Natural killer cell (primary cell): ENCODE data around the gene STH. TPM values are rescaled to one million over a fixed set of nuclear protein-coding genes. Genes with fewer than 3 reads are reported as not detected.

Experiments used
- ATAC-seq, 3 donors: fragments of 150-1000 bp in 2 of 3; fragments of 200-7000 bp in 1 of 3; cut with Tn5 transposase; 1 replicate in 1 of 3; 2 replicates in 2 of 3; pipeline ENCODE4 v1.10.0; 2021; ENCODE audit warnings: mild to moderate bottlenecking in 2 of 3, moderate library complexity in 2 of 3
- DNase-seq, 2 donors: peaks; one replicate each; pipeline versions ENCODE4 v3.0.0 to v3.0.0-alpha.2; 2013 to 2021; ENCODE audit warnings: mixed read lengths in 1 of 2
- H3K27ac ChIP-seq: one replicate; pipeline ENCODE4 v1.5.1; 2013; ENCODE audit warnings: mild to moderate bottlenecking, low read length
- H3K27me3 ChIP-seq: one replicate; pipeline ENCODE4 v1.6.1; 2013; ENCODE audit warnings: low read length; ENCODE audit not compliant: control insufficient read depth, insufficient read depth
- H3K36me3 ChIP-seq: one replicate; pipeline ENCODE4 v1.6.1; 2013; ENCODE audit warnings: low read length; ENCODE audit not compliant: control insufficient read depth, insufficient read depth
- H3K4me1 ChIP-seq: one replicate; pipeline ENCODE4 v1.6.1; 2013; ENCODE audit warnings: low read length; ENCODE audit not compliant: control insufficient read depth, insufficient read depth
- H3K4me3 ChIP-seq: one replicate; pipeline ENCODE4 v1.5.1; 2013; ENCODE audit warnings: low read length
- H3K9me3 ChIP-seq: one replicate; pipeline ENCODE4 v1.6.1; 2013; ENCODE audit warnings: low read length; ENCODE audit not compliant: control insufficient read depth, insufficient read depth
- H3K27ac Mint-ChIP-seq, 2 donors: one replicate each; pipeline ENCODE4 v1.8.0; 2022; ENCODE audit warnings: mild to moderate bottlenecking in 2 of 2, mixed read lengths in 2 of 2, moderate library complexity in 1 of 2
- H3K27me3 Mint-ChIP-seq, 2 donors: one replicate each; pipeline ENCODE4 v1.8.0; 2022; ENCODE audit warnings: low read depth in 2 of 2, mixed read lengths in 2 of 2
- H3K36me3 Mint-ChIP-seq: one replicate; pipeline ENCODE4 v1.8.0; 2022; ENCODE audit warnings: mixed read lengths
- H3K4me1 Mint-ChIP-seq, 2 donors: one replicate each; pipeline ENCODE4 v1.8.0; 2022; ENCODE audit warnings: mixed read lengths in 2 of 2
- H3K4me3 Mint-ChIP-seq: one replicate; pipeline ENCODE4 v1.8.0; 2022; ENCODE audit warnings: mild to moderate bottlenecking, moderate library complexity, mixed read lengths
- H3K9me3 Mint-ChIP-seq, 2 donors: one replicate each; pipeline ENCODE4 v1.8.0; 2022; ENCODE audit warnings: mixed read lengths in 2 of 2
- WGBS: methylation state at CpG from one replicate; pipeline ENCODE4 v1.1.7; 2013; ENCODE audit warnings: missing lambda C conversion rate; ENCODE audit not compliant: insufficient coverage; 5-methylcytosine and 5-hydroxymethylcytosine counted together
- intact Hi-C: fragments of 100-400 bp; cut with micrococcal nuclease; formaldehyde crosslinking; loops from one replicate; pipeline ENCODE4 v1.14.2; 2022
- total RNA-seq, 4 donors: library from RNA; stranded (reverse); fragments of 120-200 nt in 1 of 4; gene quantifications; one replicate each; pipeline versions ENCODE4 v1.2.3 to v1.2.4, GENCODE V29; 2013 to 2022
- TF ChIP-seq, protein P1 (sequence below): fragments of 200-600 bp; IDR thresholded peaks from one replicate; pipeline ENCODE4 v1.8.0; 2022; ENCODE audit warnings: antibody characterized with exemption

STH gene
- total RNA-seq, 3 donors from 2014 or later (not counting 1 experiment from before 2014, with no cell fraction given) = not detected

DNA sequence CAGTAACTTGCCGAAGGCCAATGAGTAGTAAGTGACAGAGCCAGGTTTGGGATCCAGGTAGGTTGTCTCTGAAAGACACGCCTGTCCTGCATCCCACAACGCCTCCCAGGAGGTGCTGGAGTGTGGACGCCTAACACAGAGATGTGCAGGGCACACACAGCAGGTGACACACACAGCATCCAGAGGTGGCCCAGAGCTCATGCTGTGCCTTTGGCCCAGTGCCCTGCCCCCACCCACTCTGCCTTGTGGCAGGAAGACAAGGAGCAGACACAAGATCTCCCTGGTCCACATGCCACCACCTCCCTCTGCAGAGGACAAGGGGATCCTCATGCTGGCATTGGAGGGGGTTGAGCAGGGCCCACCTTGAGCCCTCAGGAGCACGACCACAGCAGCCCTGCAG, 14.7 kb upstream of the STH start:
- H3K9me3 ChIP-seq = no peaks in the 10 kb centered on the region
- Mint-ChIP-seq H3K4me1 (no peaks in the 10 kb centered on the region), H3K36me3 (no peaks in the 10 kb centered on the region), H3K27me3 (peaks cover 0 to 3% of the 10 kb centered on the region in 2 donors), H3K27ac (no peak overlapping the region), H3K9me3 (no peaks in the 10 kb centered on the region), H3K4me3 (no peak overlapping the region)
- DNase-seq (no peak), ATAC-seq (no peak)
- intact Hi-C loops = no loop called here
- no peak overlapping the region for H3K27ac ChIP-seq
- H3K36me3 ChIP-seq = no peaks in the 10 kb centered on the region
- WGBS = 86% methylated on average over 5 of the region's 5 CpGs
- H3K4me3 ChIP-seq = no peak overlapping the region
- H3K4me1 ChIP-seq = no peaks in the 10 kb centered on the region
- no peaks in the 10 kb centered on the region for H3K27me3 ChIP-seq
- TF ChIP-seq, protein P1, sequence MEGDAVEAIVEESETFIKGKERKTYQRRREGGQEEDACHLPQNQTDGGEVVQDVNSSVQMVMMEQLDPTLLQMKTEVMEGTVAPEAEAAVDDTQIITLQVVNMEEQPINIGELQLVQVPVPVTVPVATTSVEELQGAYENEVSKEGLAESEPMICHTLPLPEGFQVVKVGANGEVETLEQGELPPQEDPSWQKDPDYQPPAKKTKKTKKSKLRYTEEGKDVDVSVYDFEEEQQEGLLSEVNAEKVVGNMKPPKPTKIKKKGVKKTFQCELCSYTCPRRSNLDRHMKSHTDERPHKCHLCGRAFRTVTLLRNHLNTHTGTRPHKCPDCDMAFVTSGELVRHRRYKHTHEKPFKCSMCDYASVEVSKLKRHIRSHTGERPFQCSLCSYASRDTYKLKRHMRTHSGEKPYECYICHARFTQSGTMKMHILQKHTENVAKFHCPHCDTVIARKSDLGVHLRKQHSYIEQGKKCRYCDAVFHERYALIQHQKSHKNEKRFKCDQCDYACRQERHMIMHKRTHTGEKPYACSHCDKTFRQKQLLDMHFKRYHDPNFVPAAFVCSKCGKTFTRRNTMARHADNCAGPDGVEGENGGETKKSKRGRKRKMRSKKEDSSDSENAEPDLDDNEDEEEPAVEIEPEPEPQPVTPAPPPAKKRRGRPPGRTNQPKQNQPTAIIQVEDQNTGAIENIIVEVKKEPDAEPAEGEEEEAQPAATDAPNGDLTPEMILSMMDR = no peak

DNA sequence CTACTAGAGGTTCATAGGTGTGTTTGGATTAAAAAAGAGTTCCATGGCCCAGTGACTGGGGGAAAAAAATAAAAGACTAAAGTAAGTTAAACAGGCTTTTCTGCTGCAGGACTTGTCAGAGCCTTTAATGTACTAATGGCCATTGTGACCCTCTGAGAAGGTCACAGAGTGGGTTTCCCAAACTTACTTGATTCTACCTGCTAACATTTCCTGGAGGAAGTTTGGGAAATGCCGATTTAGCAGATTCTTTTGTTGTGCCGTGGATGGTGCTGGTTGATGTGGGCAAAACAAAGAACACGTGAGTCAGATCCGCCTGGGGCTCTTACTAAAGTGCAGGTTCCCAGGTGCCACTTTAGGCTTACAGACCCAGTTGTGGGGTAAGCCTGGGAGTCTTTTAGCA, 13.6 kb upstream of the STH start:
- intact Hi-C loops = no loop called here
- Histone ChIP-seq H3K36me3 (no peaks in the 10 kb centered on the region), H3K4me1 (no peaks in the 10 kb centered on the region), H3K9me3 (no peaks in the 10 kb centered on the region), H3K4me3 (no peak overlapping the region), H3K27me3 (no peaks in the 10 kb centered on the region), H3K27ac (no peak overlapping the region)
- no peak overlapping the region for H3K4me3 Mint-ChIP-seq
- ATAC-seq = no peak
- peaks cover 0 to 7% of the 10 kb centered on the region in 2 donors for H3K27me3 Mint-ChIP-seq
- WGBS = 81% methylated on average over 4 of the region's 4 CpGs
- H3K36me3 Mint-ChIP-seq = no peaks in the 10 kb centered on the region
- no peak for DNase-seq
- H3K4me1 Mint-ChIP-seq = no peaks in the 10 kb centered on the region
- H3K9me3 Mint-ChIP-seq = no peaks in the 10 kb centered on the region
- no peak overlapping the region for H3K27ac Mint-ChIP-seq
- TF ChIP-seq, protein P1 = no peak

DNA sequence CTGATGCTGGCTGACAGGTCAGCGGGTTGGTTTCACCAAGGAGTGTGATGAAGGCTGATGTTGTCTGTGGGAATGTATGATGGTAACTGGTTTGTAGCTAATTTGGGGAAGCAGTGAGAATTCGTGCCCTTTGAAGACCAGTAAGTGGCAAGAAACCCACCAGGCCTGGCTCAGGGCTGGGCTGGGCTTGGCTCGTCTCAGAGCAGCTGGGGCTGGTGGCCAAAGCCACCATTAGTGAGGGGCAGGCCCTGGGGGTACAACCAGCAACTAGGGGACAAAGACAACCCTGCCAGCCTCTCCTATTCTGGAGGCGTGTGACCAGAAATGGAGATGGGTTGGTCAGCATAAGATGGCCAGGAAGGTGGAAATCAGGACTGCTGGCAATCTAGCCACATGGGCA, 13.0 kb upstream of the STH start:
- Histone ChIP-seq H3K27me3 (no peaks in the 10 kb centered on the region), H3K36me3 (no peaks in the 10 kb centered on the region), H3K4me1 (no peaks in the 10 kb centered on the region), H3K4me3 (no peak overlapping the region), H3K9me3 (no peaks in the 10 kb centered on the region), H3K27ac (no peak overlapping the region)
- peaks cover 0 to 7% of the 10 kb centered on the region in 2 donors for H3K27me3 Mint-ChIP-seq
- intact Hi-C loops = no loop called here
- WGBS = 89% methylated on average over 4 of the region's 4 CpGs
- DNase-seq (no peak), ATAC-seq (no peak)
- H3K4me1 Mint-ChIP-seq = no peaks in the 10 kb centered on the region
- H3K4me3 Mint-ChIP-seq = no peak overlapping the region
- H3K9me3 Mint-ChIP-seq = no peaks in the 10 kb centered on the region
- TF ChIP-seq, protein P1 = no peak
- no peaks in the 10 kb centered on the region for H3K36me3 Mint-ChIP-seq
- H3K27ac Mint-ChIP-seq = no peak overlapping the region

GRCh38 chr17:45987706-45988105, 11.3 kb upstream of the STH start:
- no peaks in the 10 kb centered on the region for H3K36me3 Mint-ChIP-seq
- TF ChIP-seq, protein P1 = no peak
- H3K4me1 Mint-ChIP-seq = no peaks in the 10 kb centered on the region
- no peak for ATAC-seq
- H3K36me3 ChIP-seq = no peaks in the 10 kb centered on the region
- H3K9me3 Mint-ChIP-seq = no peaks in the 10 kb centered on the region
- no peak overlapping the region for H3K27ac ChIP-seq
- H3K4me3 ChIP-seq = no peak overlapping the region
- no peak overlapping the region for H3K27ac Mint-ChIP-seq
- no peaks in the 10 kb centered on the region for H3K9me3 ChIP-seq
- intact Hi-C loops = no loop called here
- no peak overlapping the region for H3K4me3 Mint-ChIP-seq
- 82% methylated on average over 5 of the region's 5 CpGs for WGBS
- no peaks in the 10 kb centered on the region for H3K27me3 ChIP-seq
- H3K27me3 Mint-ChIP-seq = peaks cover 0 to 7% of the 10 kb centered on the region in 2 donors
- no peak for DNase-seq
- H3K4me1 ChIP-seq = no peaks in the 10 kb centered on the region
